NCI-H748 (cell line): ENCODE results near the gene SLC37A2.

Experiments
- DNase-seq: peaks from one replicate; lab custom pipeline; 2025; ENCODE audit not compliant: unreplicated experiment; lab: John Stamatoyannopoulos, UW

The SLC37A2 gene

GRCh38 chr11:125070699-125071254 is 7.7 kb downstream of the SLC37A2 start:
- DNase-seq: no peak

- DNase-seq: no peak
These were observed 8.3 kb downstream of the SLC37A2 start for GRCh38 chr11:125071435-125071834.

- no peak for DNase-seq
These were observed 8.7 kb downstream of the SLC37A2 start for GRCh38 chr11:125071846-125072217.

- DNase-seq: no peak
These were observed 9.3 kb downstream of the SLC37A2 start for GRCh38 chr11:125072218-125072960.

- no peak for DNase-seq
These were observed 10.0 kb downstream of the SLC37A2 start for GRCh38 chr11:125072961-125073590.

- no peak for DNase-seq
These were observed 10.7 kb downstream of the SLC37A2 start for GRCh38 chr11:125073616-125074483.

GRCh38 chr11:125074511-125075241 is 11.6 kb downstream of the SLC37A2 start:
- DNase-seq: no peak

- no peak for DNase-seq
These were observed 12.1 kb downstream of the SLC37A2 start for GRCh38 chr11:125075242-125075625.

GRCh38 chr11:125075900-125076317 is 12.8 kb downstream of the SLC37A2 start:
- no peak for DNase-seq

GRCh38 chr11:125076378-125076945 is 13.4 kb downstream of the SLC37A2 start:
- DNase-seq: no peak

GRCh38 chr11:125078016-125078415 is 14.9 kb downstream of the SLC37A2 start:
- DNase-seq: no peak

- DNase-seq: no peak
These were observed 15.5 kb downstream of the SLC37A2 start for GRCh38 chr11:125078516-125079140.

GRCh38 chr11:125079151-125079877 is 16.2 kb downstream of the SLC37A2 start:
- DNase-seq: no peak

- DNase-seq: no peak
These were observed 16.9 kb downstream of the SLC37A2 start for GRCh38 chr11:125079878-125080530.

GRCh38 chr11:125080531-125080911 is 17.4 kb downstream of the SLC37A2 start:
- no peak for DNase-seq

GRCh38 chr11:125081098-125081798 is 18.1 kb downstream of the SLC37A2 start:
- no peak for DNase-seq

- DNase-seq: no peak
These were observed 18.9 kb downstream of the SLC37A2 start for GRCh38 chr11:125082040-125082439.

- DNase-seq: no peak
These were observed 19.7 kb downstream of the SLC37A2 start for GRCh38 chr11:125082611-125083311.
